Activated CD8-positive, alpha-beta memory T cell treated with anti-CD3 and anti-CD28 coated beads, Interleukin-2, amount 50 U/mL, for 4 hours (primary cell): ENCODE data around the gene NT5DC3.
A peak's percentile ranks its signal among the peaks of the same experiment; 100 is the strongest.

Experiments used
- DNase-seq: peaks from one replicate; pipeline ENCODE4 v3.0.0-alpha.2; 2020

Gene NT5DC3

DNA sequence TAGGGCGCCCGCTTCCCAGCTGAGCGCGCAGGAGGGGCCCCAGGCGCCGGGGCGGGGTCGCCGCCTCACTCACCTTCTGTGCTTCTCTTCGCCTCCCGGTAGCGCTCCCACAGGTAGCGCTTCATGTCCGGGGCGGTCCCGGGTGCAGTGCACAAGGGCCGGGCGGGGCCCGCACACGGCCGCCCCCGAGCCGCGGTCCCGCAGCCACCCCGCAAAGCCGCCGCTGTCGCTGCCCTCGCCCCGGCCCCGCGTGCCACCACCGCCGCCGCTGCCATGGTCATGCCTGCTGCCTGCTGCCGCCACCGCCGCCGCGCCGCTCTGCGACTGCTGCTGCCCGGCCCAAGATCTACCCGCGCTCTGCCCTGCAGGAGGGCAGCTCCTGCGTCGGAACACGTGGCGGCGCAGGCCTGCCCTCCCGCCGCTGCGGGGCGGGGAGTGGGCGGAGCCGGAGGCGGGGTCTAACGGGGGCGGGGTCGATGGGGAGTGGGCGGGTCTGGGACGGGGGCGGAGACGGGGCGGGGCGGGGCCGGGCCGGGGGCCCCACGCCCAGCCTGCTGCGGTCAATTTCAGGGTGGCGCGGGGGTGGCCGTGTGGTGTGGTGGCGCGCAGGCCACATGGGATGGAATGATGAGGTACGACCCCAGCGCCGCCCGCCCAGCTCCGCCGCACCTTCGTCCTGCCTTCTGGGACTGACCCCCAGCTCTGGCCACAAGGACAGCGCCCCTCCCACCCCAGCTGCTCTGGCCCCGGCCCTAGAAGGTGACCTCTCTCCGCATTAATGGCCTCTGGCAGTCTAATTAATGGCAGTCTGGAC, at the start of gene NT5DC3:
Gene NT5DC3 (minus strand): TSS at position 359 of the 814 bp plus-strand sequence. CDS start 78 bp downstream, at position 281.
- peak; percentile 80 for DNase-seq

DNA sequence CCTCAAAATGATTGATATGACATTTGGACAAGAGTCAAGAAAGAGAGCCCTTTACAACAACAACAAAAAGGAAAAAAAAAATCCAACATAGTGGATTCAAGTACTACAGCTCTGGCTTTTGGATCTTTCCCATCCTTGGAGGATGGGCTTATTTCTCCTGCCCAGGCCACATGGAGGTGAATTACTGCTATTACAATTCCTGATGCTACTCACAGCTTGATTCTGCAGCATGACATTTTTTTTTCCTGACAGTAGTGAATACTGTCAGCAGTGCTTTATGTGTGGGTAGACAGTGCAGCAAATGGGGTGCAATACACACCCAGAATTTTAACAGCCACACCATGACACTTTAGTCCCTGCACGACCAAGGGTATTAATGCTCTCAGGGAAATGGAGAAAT, 46.7 kb upstream of the NT5DC3 start:
- DNase-seq, result no peak

DNA sequence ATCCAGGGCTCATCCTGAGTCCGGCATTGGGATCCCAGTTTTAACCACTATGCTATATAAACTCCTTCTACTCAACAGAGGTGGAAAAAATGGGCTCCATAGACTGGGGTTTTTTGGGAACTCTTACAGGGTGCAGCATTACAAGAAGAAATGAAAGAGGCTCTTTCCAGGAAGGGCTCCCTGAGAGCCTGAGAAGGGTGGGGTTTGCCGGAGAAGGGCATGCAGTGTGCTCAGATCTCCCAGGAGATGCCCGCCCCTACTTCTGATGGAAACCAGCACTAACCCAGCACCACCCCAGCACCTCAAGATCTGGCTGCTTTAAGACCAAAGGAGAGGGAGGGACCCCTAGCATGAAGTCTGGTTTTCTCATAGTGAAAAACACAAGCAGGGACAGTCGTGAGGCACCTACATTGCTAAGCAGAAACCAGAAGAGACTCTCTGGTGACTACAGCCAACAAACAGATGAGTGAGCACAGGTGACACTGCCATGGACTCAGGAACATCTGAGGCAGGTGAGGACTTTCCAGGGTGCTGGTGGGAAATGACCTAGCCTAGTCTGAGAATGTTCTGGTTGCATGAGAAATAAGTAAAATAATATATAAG, 45.3 kb upstream of the NT5DC3 start:
- DNase-seq, result no peak

DNA sequence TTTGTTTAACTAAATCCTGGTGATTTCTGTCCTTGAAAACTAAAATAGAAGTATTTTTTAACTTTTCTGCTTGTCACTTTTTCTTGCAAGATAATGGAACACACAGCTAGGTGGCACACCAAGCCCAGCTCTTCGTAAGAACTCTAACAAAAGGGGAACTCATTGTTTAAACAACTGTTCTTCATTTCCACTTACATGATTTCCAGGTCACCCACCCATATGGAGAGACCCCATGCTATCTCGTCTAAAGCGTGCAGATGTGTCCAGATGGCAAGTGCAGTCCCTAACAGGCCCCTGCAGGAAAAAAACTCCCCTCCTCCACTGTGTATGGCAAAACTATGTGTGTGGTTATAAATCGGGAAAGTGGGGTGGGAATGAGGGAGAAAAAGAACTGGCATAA, 43.3 kb upstream of the NT5DC3 start:
- peak; percentile 44 for DNase-seq

DNA sequence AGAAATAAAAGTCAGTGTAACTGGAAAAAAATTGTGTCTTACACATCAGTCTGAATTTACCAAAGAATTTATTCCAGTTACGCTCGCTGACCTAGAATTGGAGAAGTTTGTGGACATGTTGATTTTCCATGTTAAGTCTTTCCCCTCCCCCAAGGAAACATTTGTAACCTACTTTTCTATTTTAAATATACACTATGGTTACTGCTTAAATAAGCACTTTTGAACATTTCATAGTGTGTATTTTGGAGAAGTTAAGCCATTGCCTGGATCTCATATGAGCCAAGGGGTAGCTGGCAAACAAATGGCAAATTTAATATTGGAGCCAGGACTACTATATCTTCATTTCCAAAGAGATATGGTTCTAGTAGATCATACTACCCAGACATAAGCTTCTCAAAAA, 42.9 kb upstream of the NT5DC3 start:
- no peak for DNase-seq

DNA sequence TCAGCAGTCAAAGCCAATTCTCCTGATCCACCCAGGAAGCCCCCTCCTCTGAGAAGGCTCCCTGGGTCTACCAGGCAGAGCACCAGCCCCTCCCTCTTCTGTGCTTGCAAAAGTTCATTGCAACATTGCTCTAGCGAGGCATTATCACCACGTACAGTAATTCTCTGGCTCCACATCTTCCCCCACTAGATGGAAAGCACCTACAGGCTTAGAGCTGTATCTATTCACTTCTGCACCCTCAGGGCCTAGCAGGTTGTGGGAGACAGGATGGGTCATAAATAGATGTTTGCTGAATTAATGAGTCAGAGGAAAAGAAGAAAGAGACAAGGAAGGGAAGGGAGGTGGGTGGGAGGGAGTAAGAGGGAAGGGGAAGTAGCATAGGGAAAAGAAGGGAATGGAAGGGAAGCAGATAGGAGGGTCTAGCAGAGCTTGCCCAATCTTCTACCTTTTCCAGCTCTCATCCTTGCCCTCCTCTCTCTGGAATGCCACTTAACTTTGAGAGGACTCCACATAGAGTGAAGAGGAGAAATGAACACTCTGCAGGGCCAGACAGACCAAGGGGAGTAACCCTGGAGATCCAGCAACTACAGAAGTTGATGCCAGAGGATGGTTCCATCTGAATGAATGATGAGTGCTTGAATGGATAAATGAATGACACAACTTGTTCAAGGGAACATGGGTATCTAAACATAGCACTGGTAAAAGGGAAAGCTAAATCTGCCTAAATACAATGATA, 42.0 kb upstream of the NT5DC3 start:
- no peak for DNase-seq

DNA sequence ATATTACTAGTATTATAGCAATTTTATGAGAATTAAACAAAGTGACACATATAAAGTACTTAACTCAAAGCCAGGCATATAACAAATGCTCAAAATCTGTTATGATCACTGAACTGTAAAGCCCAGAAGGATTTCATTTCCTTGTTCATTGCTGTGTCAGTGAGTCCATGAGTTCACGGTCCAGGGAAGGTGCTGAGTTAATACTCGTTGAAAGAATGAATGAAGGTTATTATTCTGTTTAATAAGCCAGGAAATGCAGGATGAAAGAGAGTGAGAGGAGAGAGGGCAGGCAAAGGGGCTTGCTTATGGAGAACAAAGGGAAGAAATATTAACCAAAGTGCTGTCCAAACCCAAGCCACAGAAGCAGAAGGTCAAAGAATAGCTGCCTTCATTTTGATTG, 40.2 kb upstream of the NT5DC3 start:
- DNase-seq, result no peak

DNA sequence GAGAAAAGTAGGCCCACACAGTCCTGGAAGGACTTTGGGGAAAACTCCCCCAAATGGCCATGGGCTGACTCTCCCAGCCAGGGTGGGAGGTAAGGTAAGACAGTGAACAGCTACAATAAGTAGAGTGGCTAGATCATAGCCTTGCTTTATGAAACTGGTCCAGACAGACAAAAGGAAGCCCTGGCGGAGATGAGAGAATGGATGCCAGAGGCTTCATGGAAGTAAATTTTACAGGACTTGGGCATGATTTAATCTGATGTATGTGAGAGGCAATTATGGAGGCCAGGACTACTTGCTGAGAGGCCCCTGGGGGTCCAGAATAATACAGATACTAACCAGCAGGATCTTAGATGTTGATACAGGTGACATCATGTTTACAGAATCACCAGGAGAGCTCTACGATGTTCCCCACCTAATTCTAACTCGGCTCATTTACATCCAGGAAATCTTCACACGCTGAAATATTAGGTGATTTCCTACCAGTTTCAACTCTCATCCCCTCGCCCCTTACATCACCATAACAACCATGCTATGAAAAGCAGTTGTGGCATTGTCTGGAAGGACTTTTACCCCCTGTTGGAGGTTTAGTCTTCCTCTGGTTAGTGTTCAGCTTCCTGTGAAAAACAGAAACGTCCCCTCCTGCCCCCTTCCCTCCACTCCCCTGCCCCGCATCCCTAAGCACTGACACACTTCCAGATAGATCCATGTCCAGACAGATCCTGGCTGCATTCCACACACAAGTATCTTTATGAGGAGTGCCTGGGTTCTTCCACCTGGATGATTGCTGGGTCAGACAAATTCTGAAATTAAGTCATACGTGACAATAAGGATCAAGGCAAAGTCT, 39.5 kb upstream of the NT5DC3 start:
- DNase-seq, result no peak

DNA sequence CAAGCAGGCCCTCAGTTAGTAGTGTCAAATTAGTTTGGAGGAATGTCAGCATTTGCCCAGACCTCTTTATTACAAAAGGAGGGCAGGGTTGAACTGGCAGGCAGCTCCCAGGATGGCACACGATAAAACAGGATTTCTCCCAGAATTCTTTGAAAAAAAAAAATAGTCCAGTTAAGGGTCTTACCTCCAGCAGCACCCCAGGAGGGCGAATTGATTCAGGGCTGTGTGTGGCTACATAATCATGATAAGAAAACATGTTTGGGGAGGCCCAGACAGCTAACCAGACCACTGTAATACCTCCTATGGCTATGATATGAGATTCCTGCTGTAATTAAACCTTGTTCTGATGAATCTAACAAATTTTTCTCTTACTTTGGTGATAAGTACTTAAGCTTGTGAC, 38.8 kb upstream of the NT5DC3 start:
- no peak for DNase-seq

DNA sequence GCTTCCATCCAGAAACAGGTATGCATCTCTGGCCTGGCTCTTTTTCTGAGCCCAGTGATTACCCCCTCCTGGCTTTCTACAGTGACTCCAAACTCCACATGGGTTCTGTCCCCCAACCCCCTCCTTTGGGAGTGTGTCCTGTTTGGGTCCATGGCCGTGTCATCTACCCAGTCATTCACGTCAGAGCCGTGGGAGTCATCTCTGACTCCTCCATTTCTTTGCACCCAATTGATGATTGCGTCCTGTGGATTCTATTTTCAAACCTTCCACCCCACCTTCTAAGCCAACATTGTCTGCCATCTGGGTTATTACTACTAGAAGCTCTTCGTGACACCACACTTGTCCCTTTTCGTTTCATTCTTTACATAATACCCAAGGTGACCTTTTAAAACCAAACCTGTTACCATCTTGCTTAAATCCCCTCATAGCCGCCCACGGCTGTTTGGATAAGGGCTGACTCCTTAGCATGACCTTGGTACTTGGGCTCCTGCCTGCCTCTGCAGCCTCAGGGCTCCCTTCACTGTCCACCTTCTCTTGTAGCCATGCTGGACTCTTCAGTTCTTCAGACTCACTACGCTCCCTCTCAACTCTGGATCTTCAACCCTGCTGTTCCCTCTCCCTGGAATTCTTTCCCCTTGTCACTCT, 38.1 kb upstream of the NT5DC3 start:
- DNase-seq, result no peak

DNA sequence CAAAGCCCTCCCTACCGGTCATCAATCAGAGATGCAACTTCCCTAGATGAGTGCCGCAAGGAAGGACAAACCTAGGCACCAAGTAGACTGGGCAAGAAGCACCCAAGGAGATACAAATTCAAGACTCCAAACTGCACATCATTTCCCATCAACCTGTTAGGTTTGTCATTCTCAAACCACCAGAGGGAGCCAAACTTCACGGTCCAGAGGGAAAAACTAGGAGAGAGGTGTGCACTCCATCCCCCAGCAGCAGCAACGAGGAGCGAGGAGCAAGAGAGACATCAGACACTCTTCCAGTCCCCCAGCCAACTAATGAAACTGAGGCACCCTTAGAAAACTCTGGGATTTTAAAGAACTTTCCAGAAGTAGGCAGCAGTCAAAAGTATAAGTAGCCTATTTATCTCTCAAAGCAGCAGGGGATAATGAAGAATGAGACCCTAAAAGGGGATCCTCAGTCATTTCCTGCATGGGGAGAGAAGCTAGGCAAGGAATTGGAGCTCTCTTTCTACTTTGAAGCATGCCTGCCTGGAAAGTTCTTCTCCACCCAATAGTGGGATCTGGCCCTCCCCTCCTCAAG, 37.0 kb upstream of the NT5DC3 start:
- DNase-seq, result peak; percentile 41

DNA sequence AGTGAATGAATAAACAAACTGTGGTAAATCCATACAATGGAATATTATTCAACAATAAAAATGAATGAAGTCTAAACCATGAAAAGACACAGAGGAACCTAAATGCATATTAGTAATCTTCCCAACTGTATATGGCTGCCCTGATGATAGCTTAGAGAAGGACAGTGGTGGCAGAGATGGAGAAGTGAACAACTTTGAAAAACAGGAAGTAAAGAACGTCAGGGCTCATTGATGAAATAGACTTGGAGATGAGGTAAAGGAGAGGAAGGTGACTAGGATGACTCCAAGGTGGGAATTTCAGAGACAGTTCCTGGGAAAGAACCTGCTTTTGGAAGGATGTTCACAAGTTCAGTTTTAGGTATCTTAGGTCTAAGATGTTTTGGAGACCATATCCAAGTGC, 36.3 kb upstream of the NT5DC3 start:
- DNase-seq, result no peak

DNA sequence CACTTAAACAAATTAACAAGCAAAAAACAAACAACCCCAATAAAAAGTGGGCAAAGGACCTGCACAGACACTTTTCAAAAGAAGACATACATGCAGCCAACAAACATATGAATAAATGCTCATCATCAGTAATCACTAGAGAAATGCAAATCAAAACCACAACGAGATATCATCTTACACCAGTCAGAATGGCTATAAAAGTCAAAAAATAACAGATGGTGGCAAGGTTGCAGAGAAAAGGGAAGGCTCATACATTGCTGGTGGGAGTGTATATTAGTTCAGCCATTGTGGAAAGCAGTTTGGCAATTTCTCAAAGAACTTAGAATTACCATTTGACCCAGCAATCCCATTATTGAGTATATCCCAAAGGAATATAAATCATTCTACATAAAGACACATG, 34.6 kb upstream of the NT5DC3 start:
- no peak for DNase-seq

DNA sequence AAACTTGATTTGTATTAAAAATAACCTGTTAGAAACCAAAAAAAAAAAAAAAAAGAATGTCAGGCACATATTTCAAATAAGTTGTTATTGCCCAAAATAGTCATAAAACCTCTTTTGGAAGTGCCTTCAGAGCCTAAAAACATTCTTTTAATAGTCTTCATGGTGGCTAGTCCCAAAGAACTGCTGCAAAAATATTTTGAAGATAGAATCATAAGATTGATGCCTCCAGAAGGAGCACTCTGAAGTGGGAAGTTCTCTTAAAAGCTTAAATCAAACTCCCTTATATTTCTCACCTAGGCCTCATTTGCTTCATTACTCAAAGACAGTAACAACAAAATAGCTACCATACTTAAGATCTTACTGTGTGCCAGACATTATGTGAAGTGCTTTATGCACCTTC, 27.2 kb upstream of the NT5DC3 start:
- DNase-seq, result no peak

DNA sequence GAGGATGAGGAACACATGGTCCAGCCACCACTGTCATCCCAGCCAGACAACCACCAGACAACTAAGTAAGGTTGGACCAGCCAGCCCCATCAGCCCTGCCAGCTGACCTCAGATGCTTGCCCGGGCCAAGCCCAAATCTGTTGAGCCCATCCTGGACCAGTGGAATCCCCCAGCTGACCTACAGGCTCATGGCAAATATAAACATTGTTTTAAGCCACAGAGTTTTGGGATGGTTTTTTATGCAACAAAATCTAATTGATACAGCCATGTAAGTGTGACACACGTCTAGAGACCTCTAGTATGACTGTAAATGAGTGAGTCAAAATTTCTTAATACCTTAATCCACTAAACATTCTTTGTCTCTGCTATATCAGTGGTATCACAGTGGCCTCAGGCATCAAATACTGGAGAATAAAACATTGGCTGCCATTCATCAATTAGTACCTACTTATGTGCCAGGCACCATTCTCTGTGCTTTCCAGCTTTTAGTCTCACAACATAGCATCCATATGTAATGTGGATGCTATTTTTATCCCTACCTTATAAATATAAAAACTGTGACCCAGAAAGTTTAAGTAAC, 24.2 kb upstream of the NT5DC3 start:
- DNase-seq, result no peak

DNA sequence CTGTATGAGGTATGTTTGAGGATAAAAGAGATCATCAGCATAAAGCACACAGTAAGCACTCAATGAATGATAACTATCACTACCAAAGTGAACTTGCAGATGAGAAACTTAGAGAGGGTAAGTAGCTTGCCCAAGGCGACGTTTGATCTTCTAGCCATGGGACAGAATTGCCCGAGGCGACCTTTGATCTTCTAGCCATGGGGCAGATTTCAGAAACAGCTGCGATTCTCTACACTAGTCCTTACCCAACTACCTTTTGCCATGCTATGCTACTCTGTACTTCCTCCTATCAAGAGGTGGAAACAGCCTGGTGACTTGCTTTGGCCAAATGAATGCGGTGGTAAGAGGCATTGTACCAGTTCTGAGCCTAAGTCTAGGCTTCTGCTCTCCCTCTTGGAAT, 23.7 kb upstream of the NT5DC3 start:
- no peak for DNase-seq

DNA sequence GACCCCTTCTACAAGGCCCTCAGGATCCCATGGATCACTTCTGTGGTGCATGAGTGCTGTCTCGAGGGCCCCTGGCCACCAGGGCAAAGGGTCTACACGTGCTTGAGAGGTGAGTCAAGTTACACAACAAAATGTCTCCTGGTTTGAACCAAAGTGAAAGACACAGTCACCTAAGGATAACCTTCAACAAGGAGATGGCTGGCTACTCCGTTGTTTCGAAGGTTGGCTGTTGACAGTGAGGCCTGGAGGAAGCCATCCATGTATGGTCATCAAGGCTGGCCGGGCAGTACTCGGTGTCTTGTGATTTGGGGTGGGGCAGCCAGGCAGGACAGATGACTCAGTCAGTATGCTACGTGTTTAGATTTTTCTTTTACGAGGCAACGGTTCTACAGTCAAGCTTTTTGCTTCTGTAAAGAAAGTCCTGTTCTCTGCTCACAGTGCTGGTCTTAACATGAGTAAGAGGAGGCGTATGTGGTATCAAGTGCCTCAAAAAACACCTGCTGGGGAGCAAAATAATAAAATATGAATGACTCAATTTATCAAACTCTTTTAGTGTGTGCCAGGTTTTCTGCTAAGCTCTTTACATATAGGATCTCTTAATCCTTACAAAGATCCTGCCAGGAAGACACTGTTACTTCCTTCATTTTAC, 18.0 kb upstream of the NT5DC3 start:
- no peak for DNase-seq

DNA sequence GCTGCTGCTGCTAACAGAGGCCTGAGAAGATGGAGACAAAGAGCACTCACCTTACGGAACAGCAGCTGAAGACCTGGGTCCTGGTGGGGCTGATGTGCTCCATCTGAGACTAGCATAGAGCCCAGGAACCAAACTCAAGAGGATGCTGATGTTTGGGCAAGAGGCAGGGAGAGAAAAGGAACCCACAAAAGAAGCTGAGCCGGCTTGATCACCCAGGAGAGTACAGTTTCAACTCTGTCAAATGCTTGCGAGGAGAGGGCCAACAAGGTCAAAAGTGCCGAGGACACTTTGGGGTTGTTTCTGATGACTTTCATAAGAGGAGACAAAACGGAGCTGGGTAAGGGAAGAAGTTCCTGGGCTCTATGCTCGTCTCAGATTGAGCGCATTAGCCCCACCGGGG, 17.3 kb upstream of the NT5DC3 start:
- DNase-seq, result no peak

DNA sequence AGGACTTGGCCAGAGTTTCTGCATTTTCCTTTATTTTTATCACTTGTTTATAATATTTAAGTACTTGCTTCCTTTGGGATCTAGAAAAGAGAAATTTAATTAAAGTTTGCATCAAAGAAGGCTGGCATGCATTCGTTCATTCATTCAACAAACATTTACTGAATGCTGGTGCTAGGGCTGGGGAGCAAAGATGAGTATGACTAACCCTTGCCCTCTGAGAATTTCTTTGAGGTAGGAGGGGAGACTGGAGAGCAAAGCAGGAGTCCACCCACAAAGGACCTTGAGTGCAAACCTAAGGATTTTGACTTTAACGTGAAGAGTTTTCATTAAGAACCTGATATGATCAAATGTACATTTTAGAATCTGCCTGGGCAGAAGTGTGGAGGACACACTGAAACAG, 16.1 kb upstream of the NT5DC3 start:
- DNase-seq, result no peak

DNA sequence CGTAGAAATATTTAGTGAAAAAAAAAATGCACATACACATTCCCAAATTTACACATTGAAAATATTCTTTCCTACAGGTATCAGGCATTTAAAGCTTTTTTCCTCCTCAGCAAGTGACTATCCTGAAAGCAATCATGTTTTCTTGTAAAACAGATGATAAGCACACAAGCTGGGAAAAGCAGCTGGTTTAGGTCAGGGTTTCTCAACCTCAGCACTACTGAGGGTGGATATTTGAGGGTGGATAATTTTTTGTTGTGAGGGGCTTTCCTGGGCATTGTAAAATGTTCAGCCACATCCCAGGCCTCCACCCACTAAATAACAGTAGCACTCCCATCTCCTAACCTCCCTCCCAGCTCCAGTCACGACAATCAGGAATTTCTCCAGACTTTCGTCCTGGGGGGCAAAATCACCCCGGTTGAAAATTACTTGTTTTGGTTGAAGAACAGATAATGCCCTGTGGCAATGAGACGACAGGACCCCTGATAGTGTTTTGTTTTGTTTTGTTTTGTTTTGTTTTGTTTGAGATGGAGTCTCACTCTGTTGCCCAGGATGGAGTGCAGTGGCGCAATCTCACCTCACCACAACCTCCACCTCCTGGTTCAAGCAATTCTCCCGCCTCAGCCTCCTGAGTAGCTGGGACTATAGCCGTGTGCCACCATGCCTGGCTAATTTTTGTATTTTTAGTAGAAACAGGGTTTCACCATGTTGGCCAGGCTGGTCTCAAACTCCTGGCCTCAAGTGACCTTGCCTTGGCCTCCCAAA, 15.0 kb upstream of the NT5DC3 start:
- DNase-seq, result no peak
